ENCODE measurements around the gene CD7.

Gene CD7

DNA sequence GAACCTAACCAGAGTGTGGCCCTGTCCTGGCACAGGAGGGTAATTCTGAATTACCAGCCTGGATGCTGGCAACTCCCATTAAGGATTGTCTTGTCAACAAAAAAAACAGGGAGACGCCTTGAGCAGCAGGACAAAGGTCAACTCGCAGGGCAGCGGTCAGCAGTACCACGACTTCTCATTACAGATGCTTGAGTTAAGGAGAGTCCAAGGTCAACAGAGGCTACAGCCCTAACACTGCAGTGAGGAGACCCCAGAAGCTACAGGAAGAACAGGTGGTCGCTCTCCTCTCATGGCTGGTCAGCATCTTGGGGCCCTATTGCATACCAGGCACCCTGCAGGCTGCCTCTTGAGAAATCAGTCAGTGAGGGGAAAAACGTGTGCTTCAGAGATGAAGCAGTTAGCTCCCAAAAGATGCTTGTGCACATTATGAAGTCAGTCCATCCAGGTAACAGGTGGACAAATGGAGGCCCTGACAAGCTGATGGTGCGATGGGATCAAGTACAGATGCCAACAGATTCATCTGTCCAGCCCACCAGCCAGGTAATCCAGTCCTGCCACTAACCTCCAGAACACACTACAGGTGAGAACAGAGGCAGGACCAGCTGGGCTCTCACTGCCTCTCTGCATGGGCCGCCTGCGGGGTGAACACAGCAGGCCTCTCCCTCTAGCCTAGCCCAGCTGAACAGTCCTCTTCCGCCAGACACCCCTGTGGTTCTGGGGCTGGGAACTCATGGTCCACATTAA lies 48.1 kb downstream of the CD7 start:
- TF ChIP-seq, protein P1, sequence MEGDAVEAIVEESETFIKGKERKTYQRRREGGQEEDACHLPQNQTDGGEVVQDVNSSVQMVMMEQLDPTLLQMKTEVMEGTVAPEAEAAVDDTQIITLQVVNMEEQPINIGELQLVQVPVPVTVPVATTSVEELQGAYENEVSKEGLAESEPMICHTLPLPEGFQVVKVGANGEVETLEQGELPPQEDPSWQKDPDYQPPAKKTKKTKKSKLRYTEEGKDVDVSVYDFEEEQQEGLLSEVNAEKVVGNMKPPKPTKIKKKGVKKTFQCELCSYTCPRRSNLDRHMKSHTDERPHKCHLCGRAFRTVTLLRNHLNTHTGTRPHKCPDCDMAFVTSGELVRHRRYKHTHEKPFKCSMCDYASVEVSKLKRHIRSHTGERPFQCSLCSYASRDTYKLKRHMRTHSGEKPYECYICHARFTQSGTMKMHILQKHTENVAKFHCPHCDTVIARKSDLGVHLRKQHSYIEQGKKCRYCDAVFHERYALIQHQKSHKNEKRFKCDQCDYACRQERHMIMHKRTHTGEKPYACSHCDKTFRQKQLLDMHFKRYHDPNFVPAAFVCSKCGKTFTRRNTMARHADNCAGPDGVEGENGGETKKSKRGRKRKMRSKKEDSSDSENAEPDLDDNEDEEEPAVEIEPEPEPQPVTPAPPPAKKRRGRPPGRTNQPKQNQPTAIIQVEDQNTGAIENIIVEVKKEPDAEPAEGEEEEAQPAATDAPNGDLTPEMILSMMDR (IDR thresholded peaks at IDR 0.05; ENCODE audit: low read depth, low read length, missing control alignments): no peak
- in situ Hi-C loops (cut with HindIII; ENCODE audit: low sequenced_read_pairs): no loop called here
- DNase-seq (ENCODE audit: low read depth): no peak
- no peak overlapping the region for H3K4me3 ChIP-seq (ENCODE audit: low read depth, low read length)

DNA sequence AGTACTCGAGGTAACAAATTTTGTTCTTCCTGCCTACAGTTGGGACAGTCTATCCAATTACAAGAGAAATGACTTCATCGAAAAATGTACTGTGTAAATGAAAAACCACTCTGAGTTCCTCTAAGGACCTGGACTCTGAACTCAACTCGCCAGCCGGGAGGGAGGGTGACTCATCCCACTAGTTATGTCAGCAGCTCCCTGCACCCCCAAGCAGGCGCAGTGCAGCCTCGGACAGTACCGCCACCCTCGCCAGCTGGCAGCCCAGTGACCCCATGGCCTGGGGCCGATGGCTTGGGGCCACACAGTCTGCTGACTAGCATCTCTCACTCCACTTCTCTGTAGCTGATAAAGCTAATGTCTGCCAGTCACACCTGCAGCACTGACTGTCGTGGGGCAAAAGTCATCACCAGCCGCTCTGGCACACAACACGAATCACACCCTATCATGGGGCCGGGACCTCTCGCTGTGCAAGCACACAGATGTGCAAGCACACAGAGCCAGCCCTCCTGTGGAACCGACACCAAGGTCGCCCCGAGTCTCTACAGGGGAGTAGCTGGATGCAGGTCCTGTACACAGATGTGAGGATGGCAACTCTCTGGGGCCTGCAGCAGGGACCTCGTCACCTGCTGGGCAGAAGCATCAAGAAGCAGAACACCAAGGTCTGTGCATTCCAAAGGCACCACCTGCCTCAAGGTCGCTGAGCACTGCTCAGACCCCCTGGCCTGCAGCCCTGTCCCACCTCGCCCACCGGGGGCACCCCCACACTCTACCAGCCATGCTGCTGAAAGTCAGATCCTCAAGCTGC lies 49.6 kb downstream of the CD7 start:
- in situ Hi-C loops (cut with HindIII; ENCODE audit: low sequenced_read_pairs): no loop called here
- peak; percentile 88 for DNase-seq (ENCODE audit: low read depth)
- no peak overlapping the region for H3K4me3 ChIP-seq (ENCODE audit: low read depth, low read length)
- TF ChIP-seq, protein P1 (IDR thresholded peaks at IDR 0.05; ENCODE audit: low read depth, low read length, missing control alignments): no peak

DNA sequence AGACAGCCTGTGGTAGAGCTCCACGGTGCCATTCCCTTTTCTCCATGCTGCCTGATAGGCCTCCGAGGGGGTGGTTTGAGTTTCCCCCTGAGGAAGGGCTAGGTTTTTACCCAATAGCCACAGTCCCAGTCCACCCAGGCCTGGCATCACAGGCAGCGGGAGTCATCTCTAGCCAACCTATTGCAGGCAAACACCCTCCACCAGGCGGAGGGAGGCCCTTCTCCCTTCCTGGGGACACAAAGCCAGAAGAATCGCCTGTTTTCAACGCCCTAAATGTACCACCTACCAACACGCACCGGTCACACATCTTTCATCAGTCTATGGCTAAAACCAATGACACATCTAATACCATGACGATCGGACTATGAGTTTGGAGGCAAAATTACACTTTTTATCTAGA lies 51.3 kb downstream of the CD7 start:
- H3K4me3 ChIP-seq (ENCODE audit: low read depth, low read length): no peak overlapping the region
- in situ Hi-C loops (cut with HindIII; ENCODE audit: low sequenced_read_pairs): no loop called here
- DNase-seq (ENCODE audit: low read depth): no peak
- TF ChIP-seq, protein P1 (IDR thresholded peaks at IDR 0.05; ENCODE audit: low read depth, low read length, missing control alignments): no peak
